HepG2 (cell line): ENCODE data around the gene LNX2. TPM values are rescaled to one million over a fixed set of nuclear protein-coding genes. Genes with fewer than 3 reads are reported as not detected.
A peak's percentile ranks its signal among the peaks of the same experiment; 100 is the strongest.

ENCODE experiments used
- NBN ChIP-seq: fragments of 450-650 bp; conservative IDR thresholded peaks from 2 replicates; pipeline ENCODE4 v1.6.1; 2017
- NONO ChIP-seq, 2 experiments: fragments of 450-650 bp in 1 of 2; sonication (generic) in 1 of 2; formaldehyde crosslinking in 1 of 2; IDR thresholded peaks in 1 of 2; conservative IDR thresholded peaks in 1 of 2; 2 replicates each; pipeline versions ENCODE4 v1.6.1 to v1.8.0; 2017 to 2022; ENCODE audit warnings: mild to moderate bottlenecking in 1 of 2, missing genetic modification reagents in 1 of 2, moderate library complexity in 1 of 2
- PHB2 ChIP-seq: fragments of 450-650 bp; IDR thresholded peaks from 2 replicates; pipeline ENCODE4 v1.6.1; 2018; ENCODE audit not compliant: partially characterized antibody
- RFX5 ChIP-seq: IDR thresholded peaks from 2 replicates; pipeline ENCODE4 v1.6.1; 2011; ENCODE audit warnings: low read depth, low read length, improper control_type of control experiment
- RFXAP ChIP-seq: sonication (generic); formaldehyde crosslinking; IDR thresholded peaks from 2 replicates; pipeline ENCODE4 v1.4.0; 2020; ENCODE audit warnings: missing genetic modification reagents, borderline replicate concordance
- RORA ChIP-seq: sonication (generic); formaldehyde crosslinking; IDR thresholded peaks from 2 replicates; pipeline ENCODE4 v1.5.0; 2020; ENCODE audit warnings: mild to moderate bottlenecking, missing genetic modification reagents, moderate library complexity
- TBX3 ChIP-seq: fragments of 450-650 bp; IDR thresholded peaks from 2 replicates; pipeline ENCODE4 v1.6.1; 2017; ENCODE audit warnings: antibody characterized with exemption, mild to moderate bottlenecking, inconsistent platforms, borderline replicate concordance
- TCF12 ChIP-seq, 2 experiments: fragments of 450-650 bp in 1 of 2; sonication (generic) in 1 of 2; formaldehyde crosslinking in 1 of 2; IDR thresholded peaks; 2 replicates each; pipeline versions ENCODE4 v1.6.1 to v1.8.0; 2017 to 2022; ENCODE audit warnings: antibody characterized with exemption in 1 of 2, mild to moderate bottlenecking in 1 of 2, missing genetic modification reagents in 1 of 2, moderate library complexity in 1 of 2
- YEATS4 ChIP-seq: sonication (generic); formaldehyde crosslinking; IDR thresholded peaks from 2 replicates; pipeline ENCODE4 v1.4.0; 2020; ENCODE audit warnings: missing genetic modification reagents, borderline replicate concordance
- ZBTB1 ChIP-seq: sonication (generic); formaldehyde crosslinking; IDR thresholded peaks from 2 replicates; pipeline ENCODE4 v1.4.0; 2020; ENCODE audit warnings: missing genetic modification reagents, borderline replicate concordance
- ZFP36L1 ChIP-seq: sonication (generic); formaldehyde crosslinking; IDR thresholded peaks from 2 replicates; pipeline ENCODE4 v1.8.0; 2022; ENCODE audit warnings: mild to moderate bottlenecking, missing genetic modification reagents, moderate library complexity
- ZFP90 ChIP-seq: sonication (generic); formaldehyde crosslinking; IDR thresholded peaks from 2 replicates; pipeline ENCODE4 v1.8.0; 2022; ENCODE audit warnings: missing genetic modification reagents, mild to moderate bottlenecking, inconsistent platforms, borderline replicate concordance
- ZKSCAN1 ChIP-seq: fragments of 150-350 bp; IDR thresholded peaks from 2 replicates; pipeline ENCODE4 v1.6.1; 2014; ENCODE audit warnings: low read length
- ZNF543 ChIP-seq: sonication (generic); formaldehyde crosslinking; IDR thresholded peaks from 2 replicates; pipeline ENCODE4 v1.4.0; 2020; ENCODE audit warnings: mild to moderate bottlenecking, missing genetic modification reagents
- ZNF883 ChIP-seq: sonication (generic); formaldehyde crosslinking; IDR thresholded peaks from 2 replicates; pipeline ENCODE4 v1.5.1; 2020; ENCODE audit warnings: mild to moderate bottlenecking, missing genetic modification reagents; ENCODE audit errors: not compliant biosample characterization
- ZNF891 ChIP-seq: sonication (generic); formaldehyde crosslinking; IDR thresholded peaks from 2 replicates; pipeline ENCODE4 v1.5.0; 2020; ENCODE audit warnings: mild to moderate bottlenecking, missing genetic modification reagents
- polyA plus RNA-seq, 8 experiments: library from polyadenylated mRNA; depleted of rRNA in 3 of 8; stranded (reverse) in 7 of 8; unstranded in 1 of 8; fragments of >200 nt; fragmentation: Illumina TruSeq in 4 of 8; extraction: Trizol in 4 of 8; gene quantifications; 2 replicates each; pipeline versions ENCODE4 v1.2.1 to v1.2.3, GENCODE V29; 2011 to 2016; ENCODE audit warnings: low read depth in 4 of 8, missing spikeins in 1 of 8, mixed read lengths in 1 of 8; ENCODE audit not compliant: insufficient read depth in 1 of 8
- total RNA-seq, 5 experiments: library from RNA; depleted of rRNA; stranded (reverse); fragments of >200 nt; fragmentation: Illumina TruSeq; extraction: Trizol; gene quantifications; 2 replicates each; pipeline ENCODE4 v1.2.3, GENCODE V29; 2016; ENCODE audit warnings: low read depth in 1 of 5
- TF ChIP-seq, protein P1 (sequence below): IDR thresholded peaks from 2 replicates; pipeline ENCODE4 v1.6.1; 2016; ENCODE audit warnings: control low read depth
- TF ChIP-seq, protein P2 (sequence below): sonication (generic); formaldehyde crosslinking; IDR thresholded peaks from 2 replicates; pipeline ENCODE4 v1.4.0; 2020; ENCODE audit warnings: mild to moderate bottlenecking, missing genetic modification reagents
- TF ChIP-seq, protein P3 (sequence below): sonication (generic); formaldehyde crosslinking; conservative IDR thresholded peaks from 2 replicates; pipeline ENCODE4 v1.8.0; 2022; ENCODE audit warnings: missing genetic modification reagents
- TF ChIP-seq, protein P4 (sequence below): sonication (generic); formaldehyde crosslinking; IDR thresholded peaks from 2 replicates; pipeline ENCODE4 v1.4.0; 2020; ENCODE audit warnings: low read depth, mild to moderate bottlenecking, missing genetic modification reagents
- TF ChIP-seq, protein P5 (sequence below): sonication (generic); formaldehyde crosslinking; IDR thresholded peaks from 2 replicates; pipeline ENCODE4 v1.9.0; 2022; ENCODE audit warnings: low read depth, missing genetic modification reagents

Gene LNX2
- total and polyA plus RNA-seq, 2 of the 13 experiments (the other 11 are each of a cell fraction or from before 2014, with no cell fraction given) = 9.2 to 9.7 TPM

DNA sequence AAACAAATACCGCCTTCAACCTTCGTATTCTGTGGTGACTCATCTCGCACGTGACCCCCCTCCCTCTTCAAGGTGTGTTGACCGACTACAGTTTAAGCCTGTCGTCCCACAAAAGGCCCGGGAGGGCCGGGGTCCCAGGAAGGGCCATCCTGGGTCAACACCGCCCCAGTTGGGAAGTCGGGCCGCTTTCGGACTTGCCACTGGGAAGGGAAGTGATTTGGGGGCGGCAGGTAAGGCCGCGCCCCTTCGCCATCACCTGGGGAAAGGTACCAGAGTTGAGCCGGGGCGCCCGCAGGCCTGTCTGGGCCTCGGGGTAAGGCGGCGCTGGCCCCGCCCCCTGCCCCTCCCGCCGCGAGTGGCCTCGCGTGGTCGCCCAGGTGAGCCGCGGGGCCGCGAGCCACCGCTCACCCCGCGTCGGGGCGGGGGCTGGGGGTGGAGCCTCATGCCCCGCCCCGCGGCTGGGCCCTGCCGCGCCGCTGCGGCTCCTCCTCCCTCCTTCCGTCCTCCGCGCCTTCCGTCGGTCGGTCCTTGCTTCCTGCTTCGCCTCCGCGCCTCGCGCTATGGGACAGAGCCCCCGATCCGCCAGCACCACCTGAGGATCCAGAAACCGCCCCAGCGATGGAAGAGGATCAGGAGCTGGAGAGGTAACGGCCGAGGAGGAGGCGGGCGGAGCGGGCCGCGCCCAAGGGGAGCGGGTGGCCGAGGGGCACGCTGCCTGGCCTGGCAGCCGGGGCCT lies 1.2 kb upstream of the LNX2 start, which contains the start of gene POLR1D (continued):
- TF ChIP-seq ZNF883 (CRISPR knock-in tag) = peak; percentile 50
- peak; percentile 79 for TF ChIP-seq YEATS4 (CRISPR knock-in tag)
- no peak for TF ChIP-seq ZKSCAN1
- TF ChIP-seq, protein P1, sequence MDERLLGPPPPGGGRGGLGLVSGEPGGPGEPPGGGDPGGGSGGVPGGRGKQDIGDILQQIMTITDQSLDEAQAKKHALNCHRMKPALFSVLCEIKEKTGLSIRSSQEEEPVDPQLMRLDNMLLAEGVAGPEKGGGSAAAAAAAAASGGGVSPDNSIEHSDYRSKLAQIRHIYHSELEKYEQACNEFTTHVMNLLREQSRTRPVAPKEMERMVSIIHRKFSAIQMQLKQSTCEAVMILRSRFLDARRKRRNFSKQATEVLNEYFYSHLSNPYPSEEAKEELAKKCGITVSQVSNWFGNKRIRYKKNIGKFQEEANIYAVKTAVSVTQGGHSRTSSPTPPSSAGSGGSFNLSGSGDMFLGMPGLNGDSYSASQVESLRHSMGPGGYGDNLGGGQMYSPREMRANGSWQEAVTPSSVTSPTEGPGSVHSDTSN (CRISPR knock-in tag) = no peak
- 0 out of 2 replicates have a peak, but pooled peaks have one; percentile 19 for TF ChIP-seq ZFP36L1 (CRISPR knock-in tag)
- TF ChIP-seq TCF12 (IDR thresholded peaks at IDR 0.05) = no peak
- no peak; the same call in 1 of the 2 replicates for TF ChIP-seq TCF12 (CRISPR knock-in tag; IDR thresholded peaks at IDR 0.05)
- no peak for TF ChIP-seq TBX3
- TF ChIP-seq, protein P2, sequence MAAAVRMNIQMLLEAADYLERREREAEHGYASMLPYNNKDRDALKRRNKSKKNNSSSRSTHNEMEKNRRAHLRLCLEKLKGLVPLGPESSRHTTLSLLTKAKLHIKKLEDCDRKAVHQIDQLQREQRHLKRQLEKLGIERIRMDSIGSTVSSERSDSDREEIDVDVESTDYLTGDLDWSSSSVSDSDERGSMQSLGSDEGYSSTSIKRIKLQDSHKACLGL (CRISPR knock-in tag) = peak; percentile 54
- no peak for TF ChIP-seq RFX5
- TF ChIP-seq, protein P3, sequence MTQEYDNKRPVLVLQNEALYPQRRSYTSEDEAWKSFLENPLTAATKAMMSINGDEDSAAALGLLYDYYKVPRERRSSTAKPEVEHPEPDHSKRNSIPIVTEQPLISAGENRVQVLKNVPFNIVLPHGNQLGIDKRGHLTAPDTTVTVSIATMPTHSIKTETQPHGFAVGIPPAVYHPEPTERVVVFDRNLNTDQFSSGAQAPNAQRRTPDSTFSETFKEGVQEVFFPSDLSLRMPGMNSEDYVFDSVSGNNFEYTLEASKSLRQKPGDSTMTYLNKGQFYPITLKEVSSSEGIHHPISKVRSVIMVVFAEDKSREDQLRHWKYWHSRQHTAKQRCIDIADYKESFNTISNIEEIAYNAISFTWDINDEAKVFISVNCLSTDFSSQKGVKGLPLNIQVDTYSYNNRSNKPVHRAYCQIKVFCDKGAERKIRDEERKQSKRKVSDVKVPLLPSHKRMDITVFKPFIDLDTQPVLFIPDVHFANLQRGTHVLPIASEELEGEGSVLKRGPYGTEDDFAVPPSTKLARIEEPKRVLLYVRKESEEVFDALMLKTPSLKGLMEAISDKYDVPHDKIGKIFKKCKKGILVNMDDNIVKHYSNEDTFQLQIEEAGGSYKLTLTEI (CRISPR knock-in tag) = no peak
- TF ChIP-seq NBN = no peak
- TF ChIP-seq RFXAP (CRISPR knock-in tag) = no peak; the same call in 1 of the 2 replicates
- no peak; the same call in 1 of the 2 replicates for TF ChIP-seq ZFP90 (CRISPR knock-in tag)
- no peak for TF ChIP-seq ZBTB1 (CRISPR knock-in tag)
- TF ChIP-seq ZNF543 (CRISPR knock-in tag) = peak; percentile 97
- no peak for TF ChIP-seq RORA (CRISPR knock-in tag)
- TF ChIP-seq, protein P4, sequence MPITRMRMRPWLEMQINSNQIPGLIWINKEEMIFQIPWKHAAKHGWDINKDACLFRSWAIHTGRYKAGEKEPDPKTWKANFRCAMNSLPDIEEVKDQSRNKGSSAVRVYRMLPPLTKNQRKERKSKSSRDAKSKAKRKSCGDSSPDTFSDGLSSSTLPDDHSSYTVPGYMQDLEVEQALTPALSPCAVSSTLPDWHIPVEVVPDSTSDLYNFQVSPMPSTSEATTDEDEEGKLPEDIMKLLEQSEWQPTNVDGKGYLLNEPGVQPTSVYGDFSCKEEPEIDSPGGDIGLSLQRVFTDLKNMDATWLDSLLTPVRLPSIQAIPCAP = no peak
- TF ChIP-seq, protein P5, sequence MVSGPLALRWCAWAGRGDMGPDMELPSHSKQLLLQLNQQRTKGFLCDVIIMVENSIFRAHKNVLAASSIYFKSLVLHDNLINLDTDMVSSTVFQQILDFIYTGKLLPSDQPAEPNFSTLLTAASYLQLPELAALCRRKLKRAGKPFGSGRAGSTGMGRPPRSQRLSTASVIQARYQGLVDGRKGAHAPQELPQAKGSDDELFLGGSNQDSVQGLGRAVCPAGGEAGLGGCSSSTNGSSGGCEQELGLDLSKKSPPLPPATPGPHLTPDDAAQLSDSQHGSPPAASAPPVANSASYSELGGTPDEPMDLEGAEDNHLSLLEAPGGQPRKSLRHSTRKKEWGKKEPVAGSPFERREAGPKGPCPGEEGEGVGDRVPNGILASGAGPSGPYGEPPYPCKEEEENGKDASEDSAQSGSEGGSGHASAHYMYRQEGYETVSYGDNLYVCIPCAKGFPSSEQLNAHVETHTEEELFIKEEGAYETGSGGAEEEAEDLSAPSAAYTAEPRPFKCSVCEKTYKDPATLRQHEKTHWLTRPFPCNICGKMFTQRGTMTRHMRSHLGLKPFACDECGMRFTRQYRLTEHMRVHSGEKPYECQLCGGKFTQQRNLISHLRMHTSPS (CRISPR knock-in tag) = no peak
- TF ChIP-seq ZNF891 = peak; percentile 81; the same call in 1 of the 2 replicates
- TF ChIP-seq PHB2 = no peak
- TF ChIP-seq NONO (IDR thresholded peaks at IDR 0.05) = no peak
- peak; percentile 79; the same call in 1 of the 2 replicates for TF ChIP-seq NONO (CRISPR knock-in tag; conservative IDR thresholded peaks at IDR 0.05)
